Stomach (tissue), 9 donors: Measurements from ENCODE around the gene ERBB4. TPM values are rescaled to one million over a fixed set of nuclear protein-coding genes. Genes with fewer than 3 reads are reported as not detected.

Experiments used
- DNase-seq, 2 donors: peaks; one replicate each; pipeline versions ENCODE4 v3.0.0 to v3.0.0-alpha.2; 2013 to 2019
- H3K27ac ChIP-seq, 5 donors: fragments of 200-600 bp in 4 of 5; sonication (generic) in 4 of 5; one replicate each; pipeline ENCODE4 v1.5.1; 2013 to 2019; ENCODE audit warnings: mild to moderate bottlenecking in 1 of 5, moderate library complexity in 1 of 5
- H3K27me3 ChIP-seq, 3 donors: fragments of 200-600 bp; sonication (generic); one replicate each; pipeline ENCODE4 v1.5.1; 2017 to 2019; ENCODE audit warnings: mixed run types in 1 of 3
- H3K36me3 ChIP-seq, 4 donors: fragments of 200-600 bp; sonication (generic); 1 replicate in 3 of 4; 2 replicates in 1 of 4; pipeline ENCODE4 v1.5.1; 2016 to 2019
- H3K4me1 ChIP-seq, 4 donors: fragments of 200-600 bp; sonication (generic); one replicate each; pipeline ENCODE4 v1.5.1; 2016 to 2019
- H3K4me3 ChIP-seq, 4 donors: fragments of 200-600 bp; sonication (generic) in 3 of 4; one replicate each; pipeline ENCODE4 v1.5.1; 2016 to 2019; ENCODE audit warnings: mild to moderate bottlenecking in 1 of 4
- H3K9me3 ChIP-seq, 4 donors: fragments of 200-600 bp; sonication (generic); one replicate each; pipeline ENCODE4 v1.5.1; 2016 to 2019
- CTCF ChIP-seq, 7 experiments: fragments of 450-650 bp in 4 of 7; fragments of 200-600 bp in 3 of 7; sonication (generic) in 3 of 7; IDR thresholded peaks; one replicate each; pipeline ENCODE4 v1.5.1; 2016 to 2019; ENCODE audit warnings: antibody characterized with exemption in 7 of 7, control low read depth in 2 of 7, mild to moderate bottlenecking in 1 of 7
- EP300 ChIP-seq: sonication (generic); formaldehyde crosslinking; IDR thresholded peaks from one replicate; pipeline ENCODE4 v1.6.1; 2017; ENCODE audit warnings: antibody characterized with exemption
- POLR2A ChIP-seq, 4 donors: fragments of 450-650 bp; IDR thresholded peaks; one replicate each; pipeline ENCODE4 v1.6.1; 2016; ENCODE audit warnings: antibody characterized with exemption in 4 of 4, control low read depth in 2 of 4, mild to moderate bottlenecking in 1 of 4, moderate library complexity in 1 of 4
- POLR2AphosphoS5 ChIP-seq, 3 donors: sonication (generic); formaldehyde crosslinking; IDR thresholded peaks; one replicate each; pipeline ENCODE4 v1.6.1; 2016; ENCODE audit warnings: antibody characterized with exemption in 3 of 3
- WGBS, 5 donors: extraction: QIAGEN DNeasy Blood & Tissue Kit in 3 of 5; methylation state at CpG; one replicate each; pipeline versions ENCODE4 v1.1.5 to v1.1.7; 2013 to 2018; 5-methylcytosine and 5-hydroxymethylcytosine counted together
- intact Hi-C: fragments of 100-400 bp; cut with DNase I; formaldehyde crosslinking; loops from one replicate; pipeline ENCODE4 v1.15.1; 2023; ENCODE audit warnings: low total_unique reads
- polyA plus RNA-seq, 3 donors: library from polyadenylated mRNA; stranded (reverse); fragments of 200-250 nt; gene quantifications; one replicate each; pipeline ENCODE4 v1.2.3, GENCODE V29; 2013
- total RNA-seq, 5 donors: library from RNA; depleted of rRNA; stranded (reverse); fragments of >200 nt; gene quantifications; one replicate each; pipeline versions ENCODE4 v1.1.0 to v1.2.3, GENCODE V29; 2014 to 2016
- donor health status: healthy with polysubstance abuse.
- donor health status: Bipolar disorder and iron deficiency.
- donor health status: healthy.

The ERBB4 gene
- total and polyA plus RNA-seq, 8 donors = 0.12 to 2.5 (median 0.45) TPM; not detected in 1

DNA sequence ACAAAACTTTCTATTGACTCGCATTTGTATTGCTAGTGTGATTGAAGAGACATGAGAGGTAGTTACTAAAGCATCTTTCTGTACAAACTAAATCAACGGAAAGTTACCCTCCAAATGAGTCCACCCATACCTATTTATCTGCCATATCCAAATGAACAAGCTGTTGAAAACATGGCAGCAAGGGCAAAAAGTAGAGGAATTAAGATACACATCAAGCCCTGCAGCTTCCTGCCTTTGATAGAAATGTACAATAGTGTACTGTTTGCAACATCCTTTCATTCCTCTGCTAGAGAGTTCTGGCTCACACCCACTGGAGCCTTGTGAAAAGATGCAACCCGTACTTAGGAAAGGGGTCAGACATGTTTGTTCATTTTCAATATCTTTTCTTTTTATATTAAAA lies 122.5 kb downstream of the ERBB4 start:
- Histone ChIP-seq H3K27ac (no peak overlapping the region), H3K36me3 (no peaks in the 10 kb centered on the region), H3K4me1 (no peaks in the 10 kb centered on the region), H3K9me3 (no peaks in the 10 kb centered on the region), H3K27me3 (no peaks in the 10 kb centered on the region), H3K4me3 (no peak overlapping the region)
- DNase-seq = no peak
- WGBS, 5 donors = 84 to 94% (median 86%) methylated on average over 3 of the region's 3 CpGs
- no peak for TF ChIP-seq CTCF (IDR thresholded peaks at IDR 0.05)
- TF ChIP-seq EP300 = no peak
- no peak for TF ChIP-seq POLR2AphosphoS5 (IDR thresholded peaks at IDR 0.05)
- no peak for TF ChIP-seq POLR2A (IDR thresholded peaks at IDR 0.05)
- intact Hi-C loops = no loop called here

DNA sequence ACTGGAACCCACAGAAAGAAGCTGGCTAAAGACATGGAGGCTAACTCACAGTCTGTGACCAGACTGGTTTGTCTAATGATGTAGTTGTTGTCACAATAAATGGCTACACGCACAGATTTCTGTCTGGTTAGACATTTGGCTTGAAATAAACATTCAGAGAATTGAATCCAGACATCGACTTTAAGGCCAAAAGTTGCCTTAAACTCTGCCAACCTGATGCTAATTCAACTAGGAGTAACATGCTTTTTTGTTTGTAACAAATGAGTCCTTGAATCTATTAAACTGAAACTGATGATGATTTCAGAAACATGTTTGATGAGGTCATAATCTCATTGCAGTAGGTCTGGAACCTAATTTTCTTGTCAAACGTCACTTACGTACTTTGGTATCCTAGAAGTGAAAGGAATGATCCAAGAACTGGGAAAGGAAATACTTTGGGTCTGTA lies 123.8 kb downstream of the ERBB4 start:
- Histone ChIP-seq H3K4me3 (no peak overlapping the region), H3K36me3 (no peaks in the 10 kb centered on the region), H3K27ac (no peak overlapping the region), H3K9me3 (no peaks in the 10 kb centered on the region), H3K27me3 (no peaks in the 10 kb centered on the region), H3K4me1 (no peaks in the 10 kb centered on the region)
- no peak for DNase-seq
- intact Hi-C loops = no loop called here
- TF ChIP-seq POLR2AphosphoS5 (IDR thresholded peaks at IDR 0.05) (no peak), POLR2A (IDR thresholded peaks at IDR 0.05) (no peak), EP300 (no peak), CTCF (IDR thresholded peaks at IDR 0.05) (no peak)
- WGBS, 5 donors = 51 to 78% (median 73%) methylated on average over 4 of the region's 4 CpGs

DNA sequence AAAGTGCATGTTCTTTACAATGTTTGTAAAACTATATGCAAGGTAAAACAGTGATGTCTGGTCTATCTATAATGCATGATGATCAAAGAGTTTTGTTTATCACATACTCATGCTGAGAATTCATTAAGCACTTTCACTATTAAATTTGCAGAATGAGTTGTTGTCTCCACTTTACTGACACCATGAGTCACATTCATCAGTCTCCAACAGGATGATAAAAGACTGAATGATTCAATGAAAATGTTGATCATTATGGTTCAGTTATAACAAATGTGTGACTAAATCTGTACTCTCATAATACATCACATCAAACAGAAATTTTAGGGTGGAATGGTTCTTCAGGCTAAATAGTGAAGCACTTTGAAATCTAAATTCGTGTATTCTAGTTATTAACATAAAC lies 129.0 kb downstream of the ERBB4 start:
- H3K27me3 ChIP-seq = no peaks in the 10 kb centered on the region
- no peak overlapping the region for H3K27ac ChIP-seq
- no peak for DNase-seq
- H3K36me3 ChIP-seq = no peaks in the 10 kb centered on the region
- H3K9me3 ChIP-seq = no peaks in the 10 kb centered on the region
- intact Hi-C loops = no loop called here
- 45 to 63% (median 51%) methylated on average over 1 of the region's 1 CpG for WGBS, 5 donors
- TF ChIP-seq EP300 (no peak), POLR2A (IDR thresholded peaks at IDR 0.05) (no peak), CTCF (IDR thresholded peaks at IDR 0.05) (no peak), POLR2AphosphoS5 (IDR thresholded peaks at IDR 0.05) (no peak)
- H3K4me3 ChIP-seq = no peak overlapping the region
- H3K4me1 ChIP-seq = no peaks in the 10 kb centered on the region

DNA sequence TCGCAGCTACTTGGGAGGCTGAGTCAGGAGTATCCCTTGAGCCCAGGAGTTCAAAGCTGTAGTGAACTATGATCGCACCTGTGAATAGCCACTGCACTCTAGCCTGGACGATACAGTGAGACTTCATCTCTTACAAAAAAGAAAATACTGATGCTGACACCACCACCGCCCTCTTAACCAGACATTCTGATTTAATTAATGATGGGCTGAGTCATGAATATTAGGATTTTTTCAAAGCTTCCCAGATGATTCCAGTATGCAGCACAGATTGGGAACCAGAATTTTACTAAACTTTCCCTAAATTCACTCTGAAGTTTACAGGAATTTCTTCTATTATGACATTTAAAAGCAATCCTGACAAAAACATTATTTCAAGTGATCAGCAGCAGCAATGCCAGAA lies 130.1 kb downstream of the ERBB4 start:
- intact Hi-C loops = no loop called here
- Histone ChIP-seq H3K27me3 (no peaks in the 10 kb centered on the region), H3K4me1 (no peaks in the 10 kb centered on the region), H3K4me3 (no peak overlapping the region), H3K9me3 (no peaks in the 10 kb centered on the region), H3K27ac (no peak overlapping the region), H3K36me3 (no peaks in the 10 kb centered on the region)
- DNase-seq = no peak
- no peak for TF ChIP-seq POLR2A (IDR thresholded peaks at IDR 0.05)
- no peak for TF ChIP-seq EP300
- no peak for TF ChIP-seq CTCF (IDR thresholded peaks at IDR 0.05)
- no peak for TF ChIP-seq POLR2AphosphoS5 (IDR thresholded peaks at IDR 0.05)
- 83 to 91% (median 88%) methylated on average over 4 of the region's 4 CpGs for WGBS, 5 donors
